NCI-H510A treated with DMSO at 0.1 percent for 48 hours (cell line): ENCODE results near the gene ETS1.
"Not testable (repeated sequence)": the region's sequence is repeated elsewhere in the genome, so short reads cannot be mapped to it uniquely, and the experiment has no call there.

Source experiments
- DNase-seq: peaks from one replicate; lab custom pipeline; 2025; lab: John Stamatoyannopoulos, UW

The ETS1 gene

DNA sequence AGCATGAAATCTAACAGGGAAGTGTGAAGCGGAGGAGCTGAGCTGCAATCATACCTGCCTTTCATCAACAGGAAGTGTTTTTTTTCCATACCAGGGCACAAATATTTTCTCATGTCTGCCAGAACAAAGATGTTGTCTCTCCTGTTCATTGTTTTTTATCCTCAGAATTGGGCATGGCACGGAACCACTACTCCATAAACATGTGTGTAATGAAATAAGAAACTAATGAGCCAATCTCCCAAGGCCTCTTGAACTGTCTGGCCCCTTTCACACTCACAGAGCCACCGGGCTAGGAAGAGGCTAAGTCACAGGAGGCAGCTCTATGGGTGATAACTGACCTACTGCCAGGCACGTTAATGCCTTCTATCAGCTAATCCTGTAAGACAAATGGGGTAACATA lies 124.4 kb downstream of the ETS1 start:
- no peak for DNase-seq

DNA sequence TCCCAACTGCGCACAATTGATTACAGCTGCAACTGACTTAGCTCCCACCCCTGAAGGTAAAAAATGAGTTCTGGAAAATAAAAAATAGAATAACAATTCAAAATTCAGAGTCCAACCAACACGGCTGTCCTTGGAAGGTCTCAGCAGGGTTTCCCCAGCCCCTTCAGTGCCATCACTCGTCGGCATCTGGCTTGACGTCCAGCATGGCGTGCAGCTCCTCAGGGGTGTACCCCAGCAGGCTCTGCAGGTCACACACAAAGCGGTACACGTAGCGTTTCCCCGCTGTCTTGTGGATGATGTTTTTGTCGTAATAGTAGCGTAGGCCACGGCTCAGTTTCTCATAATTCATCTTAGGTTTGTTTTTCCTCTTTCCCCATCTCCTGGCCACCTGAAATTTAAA lies 125.2 kb downstream of the ETS1 start:
- DNase-seq: no peak

DNA sequence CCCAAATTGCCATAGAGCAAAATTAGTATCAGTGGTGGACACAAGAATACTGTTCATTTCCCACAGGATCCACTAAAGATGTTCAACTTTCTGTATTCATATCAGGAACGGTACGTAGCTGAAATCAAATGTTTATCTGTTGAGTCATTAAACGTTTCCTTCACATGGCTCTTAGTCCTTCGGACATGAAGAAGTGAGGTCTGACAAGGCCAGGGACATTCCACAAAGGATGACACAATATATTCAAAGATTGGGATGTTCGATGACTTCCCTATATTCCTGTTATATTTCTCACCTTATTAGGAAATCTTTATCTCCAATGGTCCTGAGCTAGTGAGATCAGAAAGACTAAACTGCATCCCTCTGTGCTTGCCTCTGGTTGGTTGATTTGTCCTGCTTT lies 129.0 kb downstream of the ETS1 start:
- no peak for DNase-seq

DNA sequence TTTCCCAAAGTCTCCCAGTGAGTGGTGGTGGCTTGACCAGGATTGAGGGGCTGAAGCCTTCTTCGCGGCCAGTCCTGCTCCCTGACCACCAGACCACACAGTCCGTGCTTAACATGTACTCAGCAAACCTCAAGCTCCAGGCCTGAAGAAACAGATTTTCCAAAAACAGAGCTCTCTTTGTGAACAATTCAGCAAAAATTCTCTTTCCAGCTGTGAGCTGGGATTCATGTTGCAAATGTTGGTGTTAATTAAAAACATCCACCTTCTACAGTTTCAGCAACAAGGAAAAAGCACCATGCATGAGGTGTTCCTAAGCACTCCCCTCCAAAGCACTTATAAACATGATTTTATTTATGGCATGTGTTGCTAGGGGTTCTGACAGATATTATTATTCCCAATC lies 129.5 kb downstream of the ETS1 start:
- DNase-seq: no peak

DNA sequence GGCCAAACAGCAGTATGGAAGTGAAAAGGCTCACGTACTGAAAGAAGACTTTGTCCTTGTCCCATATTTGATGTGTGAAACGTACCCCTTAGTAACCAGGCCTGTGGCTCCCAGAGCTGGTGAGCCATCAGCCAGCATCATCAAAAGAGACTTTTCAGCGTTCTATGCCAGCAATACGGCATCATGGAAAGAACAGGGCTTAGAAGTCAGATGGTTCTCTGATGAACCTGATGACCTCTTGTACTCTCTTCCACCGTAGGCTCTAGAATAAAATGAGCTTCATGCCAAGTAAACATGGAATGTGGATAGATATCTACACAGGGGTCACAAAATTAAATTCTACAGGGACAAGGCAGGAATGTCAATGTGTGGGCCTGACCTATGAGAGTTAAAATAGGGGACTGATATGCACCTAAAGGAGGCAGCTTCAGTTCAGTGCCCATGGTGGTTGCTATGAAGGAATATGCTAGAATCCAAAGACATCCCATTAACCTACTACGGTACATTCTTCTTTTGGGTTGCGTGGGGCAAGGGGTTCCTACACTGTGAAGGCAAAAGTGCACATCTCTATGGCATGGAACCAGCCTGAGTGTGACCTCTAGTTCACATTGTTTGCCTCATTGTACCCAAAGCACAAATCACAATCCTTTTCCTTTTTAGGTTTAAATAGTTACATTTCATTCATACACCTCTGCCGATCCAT lies 130.6 kb downstream of the ETS1 start:
- DNase-seq: no peak

DNA sequence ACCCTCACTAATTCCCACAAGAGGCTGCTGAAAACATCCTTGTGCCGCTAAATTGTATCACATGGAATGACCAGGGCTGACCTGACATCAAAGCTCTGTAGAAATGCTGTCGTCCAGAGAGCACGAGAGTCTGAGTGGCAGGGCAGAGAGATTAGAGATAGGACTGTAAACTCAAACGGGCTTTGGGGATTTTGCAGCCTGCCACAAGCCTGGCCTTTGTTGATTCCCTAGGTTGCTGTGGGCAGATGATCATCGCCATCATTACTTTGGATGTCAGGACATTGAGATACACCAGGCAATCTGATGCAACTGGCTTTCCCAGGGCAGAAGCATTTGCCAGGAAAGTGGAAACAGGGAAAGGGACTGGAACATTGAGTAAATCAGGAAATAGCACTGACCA lies 131.6 kb downstream of the ETS1 start:
- DNase-seq: no peak

DNA sequence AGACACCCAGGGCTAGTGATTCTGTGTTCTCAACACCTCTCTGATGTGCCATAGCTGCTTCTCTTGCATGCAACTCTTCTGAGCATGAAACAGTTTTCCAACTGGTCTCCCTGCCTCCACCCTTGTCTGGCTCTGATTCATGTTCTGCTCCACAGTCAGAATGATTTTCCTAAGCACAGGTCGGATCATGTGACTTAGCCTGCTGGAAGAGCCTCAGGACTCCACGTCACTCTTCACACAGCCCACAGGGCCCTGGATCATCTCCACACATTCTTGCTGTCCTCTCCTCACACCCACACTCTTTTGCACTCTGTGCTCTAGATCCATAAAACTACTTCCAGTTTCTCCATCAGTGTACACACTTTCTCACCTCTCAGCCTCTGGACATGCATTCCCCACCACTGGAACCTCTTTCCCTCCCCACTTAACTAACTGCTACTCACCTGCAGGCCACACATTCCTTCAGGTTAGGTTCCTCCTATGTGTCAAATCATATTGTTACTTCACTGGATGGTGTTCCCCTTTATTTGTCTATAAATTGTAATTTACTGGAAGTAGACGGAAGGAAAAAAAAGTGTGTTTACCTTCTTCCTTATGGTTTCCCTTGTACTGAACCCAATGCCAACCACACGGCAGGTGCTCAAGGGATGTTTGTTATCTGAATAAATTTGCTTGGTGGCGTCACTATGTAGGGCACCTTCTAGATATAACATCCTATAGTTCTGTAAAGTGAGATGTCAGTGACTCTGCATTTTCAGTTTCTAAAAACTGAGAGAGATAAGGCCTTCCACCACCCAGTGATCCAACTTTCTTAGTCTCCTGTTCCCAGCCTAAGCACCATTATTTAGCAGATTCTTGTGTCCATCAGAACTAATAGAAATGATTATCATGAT lies 133.7 kb downstream of the ETS1 start:
- peak; percentile 49 for DNase-seq

DNA sequence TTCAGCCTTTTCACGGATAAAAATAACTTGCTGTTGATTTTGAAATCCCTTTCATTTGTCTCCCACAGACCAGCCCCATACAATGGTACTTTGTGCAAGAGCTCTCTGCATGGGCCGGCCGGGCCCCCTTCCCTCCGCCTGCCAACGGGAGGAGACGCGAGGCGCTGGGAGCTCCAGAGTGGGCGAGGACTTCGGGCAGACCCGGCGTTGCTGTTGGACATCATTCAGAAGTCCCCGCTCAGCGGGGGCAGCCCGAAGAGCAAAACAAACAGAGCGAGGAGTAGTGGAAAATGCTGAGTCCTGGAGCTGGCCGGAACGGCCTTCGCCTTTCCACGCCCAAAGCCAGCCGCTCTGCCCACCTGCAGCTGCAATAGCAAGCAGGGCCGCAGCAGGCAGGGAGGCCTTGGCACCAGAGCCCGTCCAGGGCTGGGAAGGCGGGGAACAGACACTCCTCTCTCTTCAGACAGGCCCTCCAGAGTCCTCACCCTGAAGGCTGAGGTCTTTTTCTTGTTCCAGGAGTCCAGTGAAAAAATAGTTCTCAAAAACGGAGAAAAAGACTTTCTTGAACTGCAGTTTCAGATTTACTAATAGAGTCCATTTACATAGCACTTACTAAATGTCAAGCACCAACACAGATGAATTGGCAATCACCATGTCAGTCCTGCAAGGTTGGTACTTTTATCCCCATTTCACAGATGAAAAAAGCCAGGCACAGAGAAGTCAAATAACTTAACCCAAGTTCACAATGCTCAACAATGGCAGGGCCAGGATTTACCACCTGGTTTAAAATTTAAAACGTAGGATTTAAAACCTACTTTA lies 135.5 kb downstream of the ETS1 start:
- peak; percentile 95 for DNase-seq

DNA sequence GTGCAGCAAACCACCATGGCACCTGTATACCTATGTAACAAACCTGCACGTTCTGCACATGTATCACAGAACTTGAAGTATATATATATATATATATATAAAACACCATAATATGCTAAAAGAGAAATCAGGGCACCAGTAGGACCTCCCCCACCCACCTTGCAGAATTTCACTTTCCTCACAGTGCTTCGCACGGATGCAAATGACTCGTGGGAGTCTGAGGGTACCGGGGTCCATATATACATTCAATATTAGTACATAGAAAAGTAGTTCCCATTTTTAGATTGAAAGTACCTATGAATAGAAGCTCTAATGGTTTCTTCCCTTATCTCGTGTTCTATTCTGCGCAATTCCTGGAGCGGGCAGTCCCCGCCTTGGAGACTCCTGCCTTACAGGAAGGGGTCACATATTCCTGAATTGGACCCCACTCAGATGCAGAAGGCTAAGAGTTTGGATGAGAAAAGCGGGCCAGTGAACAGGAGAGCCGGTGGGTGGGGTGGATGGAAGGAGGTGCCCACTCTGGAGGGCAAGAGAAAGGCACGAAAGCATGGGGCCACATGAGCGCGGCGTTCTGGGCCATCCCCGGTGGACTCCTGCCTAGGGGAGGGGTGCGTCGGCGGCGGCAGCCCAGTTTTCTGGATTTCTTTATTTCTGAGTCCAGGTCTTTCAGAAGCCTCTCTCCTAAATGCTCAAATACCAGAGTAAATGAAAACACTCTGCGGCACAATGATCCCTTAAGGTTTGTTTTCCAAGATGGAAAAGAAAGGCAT lies 136.3 kb downstream of the ETS1 start:
- no peak for DNase-seq

DNA sequence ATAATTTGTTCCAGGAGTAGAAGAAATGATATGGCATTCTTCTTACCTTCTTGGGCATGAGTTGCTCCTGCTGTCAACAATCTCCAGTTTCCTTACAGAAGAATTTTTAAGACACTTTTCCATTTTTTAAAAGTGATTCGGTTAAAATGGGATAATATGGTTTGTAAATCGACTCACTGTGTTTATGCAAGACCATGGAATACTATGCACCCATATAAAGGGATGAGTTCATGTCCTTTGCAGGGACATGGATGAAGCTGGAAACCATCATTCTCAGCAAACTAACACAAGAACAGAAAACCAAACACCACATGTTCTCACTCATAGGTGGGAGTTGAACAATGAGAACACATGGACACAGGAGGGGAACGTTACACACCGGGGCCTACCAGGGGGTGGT lies 136.9 kb downstream of the ETS1 start:
- not testable (repeated sequence) for DNase-seq

DNA sequence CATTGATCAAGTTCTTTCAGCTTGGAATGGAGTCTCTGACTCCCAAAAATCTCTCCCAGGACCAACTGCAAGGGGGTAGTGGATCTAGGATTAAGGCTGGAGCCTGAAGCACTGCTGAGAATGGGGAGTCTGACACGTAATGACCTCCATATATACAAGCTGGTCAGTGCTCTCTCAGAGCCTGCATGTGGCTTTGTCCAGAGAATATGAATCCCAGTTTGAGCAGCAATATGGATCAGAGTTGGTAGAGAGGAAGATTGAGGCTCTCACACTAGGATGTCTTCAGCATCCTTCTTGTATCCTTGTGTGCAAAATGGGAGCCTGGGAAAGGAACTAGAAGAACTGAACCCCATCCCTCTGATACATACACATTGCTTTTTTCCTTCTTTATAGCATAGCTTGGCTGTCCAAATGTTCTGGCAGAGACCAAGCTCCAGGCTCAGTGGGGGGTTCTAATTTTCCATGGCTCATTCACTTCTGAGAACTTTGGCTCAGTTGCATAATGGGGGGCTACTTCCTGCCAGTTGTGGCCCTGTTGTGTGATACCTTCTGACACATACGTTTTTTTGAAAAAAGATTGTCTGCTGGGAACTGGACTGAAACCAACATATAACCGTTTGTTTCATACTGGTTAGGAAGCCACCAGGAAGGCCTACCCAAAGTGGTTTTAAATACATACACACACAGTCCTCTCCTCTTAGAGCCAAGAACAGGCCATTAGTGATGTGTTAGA lies 138.2 kb downstream of the ETS1 start:
- no peak for DNase-seq

DNA sequence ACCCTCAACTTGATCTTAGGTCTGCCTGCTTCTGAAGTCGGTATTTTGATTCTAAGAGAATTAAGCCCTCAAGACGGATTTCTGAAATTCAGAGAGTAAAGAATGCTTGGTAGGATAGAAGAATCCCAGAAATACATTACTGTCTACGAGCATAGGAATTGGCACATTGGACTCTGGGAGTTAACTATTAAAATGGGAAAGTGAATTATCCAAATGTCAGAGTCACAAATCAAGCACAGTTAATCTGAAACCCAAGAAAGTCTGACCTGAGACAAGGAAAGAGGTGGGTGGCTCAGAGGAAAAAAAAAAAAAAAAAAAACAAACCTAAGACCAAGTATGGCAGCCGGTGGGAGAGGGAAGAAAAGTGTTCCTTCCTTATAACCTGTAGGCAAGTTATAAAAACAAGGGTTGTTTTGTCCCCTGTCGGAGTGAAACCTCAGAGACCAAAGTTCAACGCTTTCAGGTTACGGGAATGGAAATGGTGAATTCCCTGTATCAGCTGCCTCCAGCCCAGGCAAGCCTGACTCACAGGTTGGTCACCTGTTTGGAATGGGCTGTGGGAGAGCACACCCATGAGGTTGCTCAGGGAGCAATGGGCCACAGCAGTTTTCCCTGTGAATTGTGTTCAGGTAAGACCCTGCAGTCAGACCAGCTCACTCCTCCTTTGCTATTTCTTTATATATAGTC lies 139.0 kb downstream of the ETS1 start:
- peak; percentile 15 for DNase-seq

DNA sequence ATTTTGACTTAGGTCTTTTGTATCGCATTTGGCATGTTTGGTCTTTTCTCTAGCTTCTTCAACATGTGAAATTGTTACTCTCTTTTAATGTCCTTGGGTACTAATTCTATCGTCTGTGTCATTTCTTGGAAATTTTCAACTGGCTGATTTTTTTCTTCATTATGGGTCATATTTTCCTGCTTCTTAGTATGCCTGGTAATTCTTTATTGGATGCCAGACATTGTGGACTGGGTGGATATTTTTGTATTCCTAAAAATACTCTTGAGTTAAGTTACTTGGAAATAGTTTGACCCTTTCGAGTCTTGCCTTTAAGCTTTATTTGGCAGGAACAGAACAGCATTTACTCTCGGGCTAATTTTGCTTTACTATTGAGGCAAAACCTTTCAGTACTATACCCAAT lies 140.1 kb downstream of the ETS1 start:
- DNase-seq: no peak

DNA sequence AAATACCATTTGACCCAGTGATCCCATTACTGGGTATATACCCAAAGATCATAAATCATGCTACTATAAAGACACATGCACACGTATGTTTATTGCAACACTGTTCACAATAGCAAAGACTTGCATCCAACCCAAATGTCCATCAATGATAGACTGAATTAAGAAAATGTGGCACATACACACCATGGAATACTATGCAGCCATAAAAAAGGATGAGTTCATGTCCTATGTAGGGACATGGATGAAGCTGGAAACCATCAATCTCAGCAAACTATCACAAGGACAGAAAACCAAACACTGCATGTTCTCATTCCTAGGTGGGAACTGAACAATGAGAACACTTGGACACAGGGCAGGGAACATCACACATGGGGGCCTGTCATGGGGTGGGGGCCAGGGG lies 141.4 kb downstream of the ETS1 start:
- not testable (repeated sequence) for DNase-seq

DNA sequence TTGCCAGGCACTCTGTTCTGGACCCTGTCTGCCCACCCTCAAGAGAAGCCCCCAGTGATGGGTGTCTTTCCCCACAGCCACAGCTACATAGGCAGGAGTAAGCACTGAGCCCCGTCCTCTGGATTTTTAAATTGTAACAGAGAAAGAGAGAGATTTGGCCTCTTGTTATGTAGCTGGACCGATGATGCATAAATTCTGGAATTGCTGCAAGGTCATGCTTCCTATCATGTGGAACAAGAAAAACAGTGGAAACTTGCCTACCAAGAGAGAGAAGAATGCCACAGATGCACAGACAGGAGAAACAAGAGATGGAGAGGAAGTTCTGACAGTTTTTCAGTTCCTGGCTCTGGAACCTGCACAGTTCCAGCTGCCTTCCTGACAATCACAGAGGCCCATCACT lies 150.2 kb downstream of the ETS1 start:
- no peak for DNase-seq

DNA sequence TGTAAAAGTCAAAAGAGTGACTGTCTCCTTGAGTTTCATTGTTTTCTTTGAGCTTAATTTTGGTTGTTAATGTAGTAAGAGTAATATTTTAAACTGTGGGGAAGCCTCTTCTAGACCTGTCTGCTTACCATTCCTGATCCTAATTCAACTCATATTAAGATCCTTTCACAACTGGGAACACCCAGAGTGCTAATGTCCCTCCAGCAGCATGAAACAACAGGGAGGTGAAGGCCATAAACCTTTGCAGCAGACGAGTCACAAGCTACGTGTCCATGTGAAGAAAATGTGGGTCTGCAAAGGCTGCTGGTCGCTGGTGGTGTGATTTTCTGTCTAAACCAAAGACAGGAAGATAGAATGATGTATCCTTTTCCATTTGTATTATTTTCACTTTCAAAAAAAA lies 152.5 kb downstream of the ETS1 start:
- DNase-seq: no peak

DNA sequence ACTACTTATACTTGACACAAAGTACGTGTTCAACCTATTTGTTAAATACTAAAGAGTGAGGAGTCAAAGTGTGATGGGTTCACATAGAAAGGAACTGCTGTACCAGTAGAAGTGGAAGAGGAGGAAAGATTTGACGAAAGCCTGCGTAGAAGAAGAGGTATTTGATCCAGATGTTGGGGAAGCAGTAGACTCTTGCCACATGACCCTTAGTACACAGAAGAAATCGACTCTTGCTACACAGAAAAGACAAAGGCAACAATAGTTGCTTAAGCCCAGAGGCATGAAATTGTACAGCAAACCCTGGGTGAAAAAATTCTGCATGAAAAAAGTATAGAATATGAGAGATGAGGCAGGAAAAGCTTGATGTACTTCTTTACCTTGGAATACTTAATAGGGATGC lies 152.9 kb downstream of the ETS1 start:
- no peak for DNase-seq

DNA sequence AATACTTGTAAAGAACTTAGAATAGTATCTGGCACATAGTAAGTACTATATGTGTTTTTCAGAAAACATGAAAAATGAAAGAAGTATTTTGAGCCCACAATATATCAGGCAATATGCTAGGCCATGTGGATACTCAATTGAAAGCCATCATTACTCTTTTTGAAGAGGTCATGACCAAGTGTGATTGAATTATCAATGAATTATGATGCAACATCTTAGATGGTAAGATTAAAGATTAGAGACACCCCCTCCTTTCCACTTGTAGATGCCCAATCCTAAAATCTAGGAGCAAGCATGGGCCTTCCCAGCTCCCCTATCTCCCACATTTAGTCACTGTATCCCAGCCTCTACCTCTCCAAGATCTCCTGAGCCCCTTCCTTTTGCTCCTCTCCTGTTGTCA lies 154.4 kb downstream of the ETS1 start:
- DNase-seq: no peak

DNA sequence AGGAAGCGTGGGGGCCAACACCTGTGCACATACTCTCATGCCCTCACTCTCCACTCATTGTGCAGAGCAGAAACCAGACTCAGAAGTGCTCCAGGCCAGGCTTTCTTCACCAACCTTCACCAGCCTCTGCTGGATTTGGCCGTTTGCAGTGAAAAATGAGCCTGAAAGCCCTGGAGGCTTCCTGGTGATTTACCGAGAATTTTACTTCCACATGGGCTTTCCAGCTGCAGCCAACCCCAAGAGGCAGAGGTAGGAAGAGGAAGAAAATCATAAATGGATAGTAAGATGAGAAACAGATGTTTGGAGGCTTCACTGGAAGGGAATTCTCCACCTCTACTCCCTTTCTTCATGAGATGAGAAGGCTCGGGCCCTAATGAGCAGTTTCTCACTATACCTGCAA lies 155.4 kb downstream of the ETS1 start:
- DNase-seq: no peak

DNA sequence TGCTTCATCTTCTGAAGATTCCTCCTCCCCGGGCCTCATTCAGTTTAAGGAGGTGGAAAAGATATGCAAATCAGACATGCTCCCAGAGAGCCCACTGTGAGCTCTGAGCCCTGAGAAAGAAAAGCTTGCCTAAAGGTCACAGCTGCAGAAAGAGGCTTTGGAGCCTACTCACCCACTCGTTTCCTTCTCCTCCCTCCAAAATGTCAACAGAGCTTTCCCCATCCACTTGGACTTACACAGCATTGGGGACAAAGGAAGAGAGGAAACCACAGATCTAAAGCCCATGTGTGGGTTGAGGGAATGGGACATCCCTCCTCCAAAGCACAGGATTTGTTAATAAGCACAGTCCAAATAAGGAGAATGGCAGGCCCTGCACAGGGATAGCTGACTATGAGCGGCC lies 158.4 kb downstream of the ETS1 start:
- DNase-seq: no peak

DNA sequence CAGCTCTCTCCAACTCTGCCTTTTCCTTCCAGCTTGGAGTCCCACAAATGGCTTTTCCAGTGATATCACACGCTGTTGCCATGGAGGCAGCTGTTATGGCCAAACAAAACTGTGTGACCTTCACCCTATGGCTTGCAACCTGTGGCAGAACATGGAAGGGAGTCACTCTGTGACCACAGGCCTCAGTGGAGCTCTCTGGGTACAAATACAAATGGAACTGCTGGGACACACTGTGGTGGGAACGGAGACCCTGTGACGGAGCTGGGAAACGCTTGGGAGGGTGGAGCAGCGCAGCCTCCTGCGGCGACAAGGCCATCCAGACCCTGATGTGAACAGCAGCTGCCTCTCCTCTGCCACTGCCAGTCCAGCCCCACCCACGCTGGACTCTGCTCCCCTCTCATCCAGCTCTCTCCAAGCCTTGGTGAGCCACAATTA lies 162.5 kb downstream of the ETS1 start:
- DNase-seq: peak; percentile 29
